AG08395 (cell line): ENCODE results near the gene MPP1.

Experiments used
- DNase-seq: peaks from one replicate; pipeline ENCODE4 v3.0.0; 2012; ENCODE audit warnings: mixed read lengths, low spot score

MPP1 gene

GRCh38 chrX:154731881-154732280, 73.4 kb downstream of the MPP1 start:
- DNase-seq, result no peak

GRCh38 chrX:154731184-154731583, 74.1 kb downstream of the MPP1 start:
- no peak for DNase-seq

- DNase-seq, result peak; percentile 42
Observed at GRCh38 chrX:154730253-154730891, 74.9 kb downstream of the MPP1 start.

- no peak for DNase-seq
Observed at GRCh38 chrX:154729439-154729838, 75.8 kb downstream of the MPP1 start.
